HEK293 (cell line): ENCODE data around the gene NHERF2.

ENCODE experiments used
- CTCF ChIA-PET: fragments of 350-600 bp; formaldehyde crosslinking; extraction: SDS; loops from one replicate; lab custom pipeline; 2021; ENCODE audit warnings: antibody characterized with exemption; lab: Yijun Ruan, JAX
- POLR2A ChIA-PET: fragments of 300-600 bp; formaldehyde crosslinking; extraction: SDS; loops from one replicate; lab custom pipeline; 2020; ENCODE audit warnings: antibody characterized with exemption, inconsistent platforms; lab: Yijun Ruan, JAX
- H3K27ac ChIP-seq: fragments of 200-500 bp; sonication (Bioruptor generic); 2 replicates; pipeline ENCODE4 v1.5.1; 2014; ENCODE audit warnings: low read depth, low read length, control low read depth, inconsistent platforms; ENCODE audit errors: extremely low read depth
- H3K36me3 ChIP-seq, 2 experiments: fragments of 200-500 bp in 1 of 2; sonication (Bioruptor generic) in 1 of 2; 1 replicate in 1 of 2; 2 replicates in 1 of 2; pipeline ENCODE4 v1.5.1; 2014 to 2017; ENCODE audit warnings: inconsistent platforms in 2 of 2, low read length in 2 of 2; ENCODE audit not compliant: control insufficient read depth in 2 of 2, insufficient read depth in 1 of 2
- H3K4me1 ChIP-seq: fragments of 200-500 bp; sonication (Bioruptor generic); 2 replicates; pipeline ENCODE4 v1.5.1; 2014; ENCODE audit warnings: mild to moderate bottlenecking, low read length, inconsistent platforms; ENCODE audit not compliant: control insufficient read depth, insufficient read depth
- H3K4me3 ChIP-seq: 2 replicates; pipeline ENCODE4 v1.5.1; 2011; ENCODE audit warnings: low read depth, mild to moderate bottlenecking, control low read depth, low read length, moderate library complexity
- H3K9me3 ChIP-seq: fragments of 200-500 bp; sonication (Bioruptor generic); 2 replicates; pipeline ENCODE4 v1.5.1; 2014; ENCODE audit warnings: low read depth, low read length, inconsistent platforms; ENCODE audit not compliant: control insufficient read depth, insufficient read depth
- BCL11B ChIP-seq: fragments of 450-650 bp; formaldehyde crosslinking; IDR thresholded peaks from 2 replicates; pipeline ENCODE4 v1.5.1; 2016; ENCODE audit warnings: low read depth, missing biosample characterization, missing genetic modification characterization
- EGR2 ChIP-seq: fragments of 450-650 bp; formaldehyde crosslinking; IDR thresholded peaks from 2 replicates; pipeline ENCODE4 v1.5.1; 2016; ENCODE audit warnings: low read depth, missing biosample characterization, missing genetic modification characterization
- GLI2 ChIP-seq: fragments of 450-650 bp; formaldehyde crosslinking; IDR thresholded peaks from 2 replicates; pipeline ENCODE4; 2017; ENCODE audit warnings: missing biosample characterization, missing genetic modification characterization, low read depth, borderline replicate concordance
- GLIS1 ChIP-seq: fragments of 450-650 bp; formaldehyde crosslinking; IDR thresholded peaks from 2 replicates; pipeline ENCODE4 v1.5.1; 2016; ENCODE audit warnings: missing biosample characterization, missing genetic modification characterization
- GLIS2 ChIP-seq: fragments of 450-650 bp; formaldehyde crosslinking; IDR thresholded peaks from 2 replicates; pipeline ENCODE4 v1.5.1; 2016; ENCODE audit warnings: missing biosample characterization, missing genetic modification characterization
- IKZF3 ChIP-seq: fragments of 450-650 bp; IDR thresholded peaks from 2 replicates; pipeline ENCODE4 v1.5.0; 2018; ENCODE audit warnings: missing biosample characterization, mild to moderate bottlenecking, missing genetic modification characterization, moderate library complexity
- KLF1 ChIP-seq: fragments of 450-650 bp; formaldehyde crosslinking; IDR thresholded peaks from 2 replicates; pipeline ENCODE4 v1.5.1; 2016; ENCODE audit warnings: missing biosample characterization, missing genetic modification characterization
- SCRT1 ChIP-seq: fragments of 450-650 bp; formaldehyde crosslinking; IDR thresholded peaks from 2 replicates; pipeline ENCODE4 v1.5.1; 2016; ENCODE audit warnings: missing biosample characterization, missing genetic modification characterization, borderline replicate concordance
- SP7 ChIP-seq: fragments of 450-650 bp; formaldehyde crosslinking; IDR thresholded peaks from 2 replicates; pipeline ENCODE4 v1.5.1; 2016; ENCODE audit warnings: missing biosample characterization, missing genetic modification characterization
- YY1 ChIP-seq: fragments of 450-650 bp; formaldehyde crosslinking; IDR thresholded peaks from 2 replicates; pipeline ENCODE4 v1.5.1; 2018; ENCODE audit warnings: missing biosample characterization, missing genetic modification characterization
- YY2 ChIP-seq: fragments of 450-650 bp; formaldehyde crosslinking; IDR thresholded peaks from 2 replicates; pipeline ENCODE4 v1.5.1; 2016; ENCODE audit warnings: missing biosample characterization, missing genetic modification characterization
- ZFHX2 ChIP-seq: fragments of 450-650 bp; formaldehyde crosslinking; conservative IDR thresholded peaks from 2 replicates; pipeline ENCODE4 v1.5.1; 2016; ENCODE audit warnings: missing biosample characterization, missing genetic modification characterization
- ZNF112 ChIP-seq: fragments of 450-650 bp; formaldehyde crosslinking; IDR thresholded peaks from 2 replicates; pipeline ENCODE4 v1.5.0; 2017; ENCODE audit warnings: missing biosample characterization, missing genetic modification characterization
- ZNF114 ChIP-seq: fragments of 450-650 bp; formaldehyde crosslinking; IDR thresholded peaks from 2 replicates; pipeline ENCODE4 v1.5.0; 2017; ENCODE audit warnings: missing biosample characterization, missing genetic modification characterization
- ZNF138 ChIP-seq: fragments of 450-650 bp; formaldehyde crosslinking; IDR thresholded peaks from 2 replicates; pipeline ENCODE4 v1.5.1; 2016; ENCODE audit warnings: missing biosample characterization, missing genetic modification characterization, borderline replicate concordance
- ZNF16 ChIP-seq: fragments of 450-650 bp; formaldehyde crosslinking; IDR thresholded peaks from 2 replicates; pipeline ENCODE4 v1.5.1; 2016; ENCODE audit warnings: low read depth, missing biosample characterization, missing genetic modification characterization
- ZNF2 ChIP-seq: fragments of 450-650 bp; formaldehyde crosslinking; IDR thresholded peaks from 2 replicates; pipeline ENCODE4 v1.5.1; 2016; ENCODE audit warnings: missing biosample characterization, missing genetic modification characterization
- ZNF341 ChIP-seq: fragments of 450-650 bp; formaldehyde crosslinking; IDR thresholded peaks from 2 replicates; pipeline ENCODE4; 2016; ENCODE audit warnings: low read depth, missing biosample characterization, missing genetic modification characterization
- ZNF391 ChIP-seq: fragments of 450-650 bp; formaldehyde crosslinking; IDR thresholded peaks from 2 replicates; pipeline ENCODE4 v1.5.1; 2016; ENCODE audit warnings: low read depth, missing biosample characterization, missing genetic modification characterization, borderline replicate concordance
- ZNF433 ChIP-seq: fragments of 450-650 bp; formaldehyde crosslinking; IDR thresholded peaks from 2 replicates; pipeline ENCODE4 v1.5.1; 2016; ENCODE audit warnings: missing biosample characterization, missing genetic modification characterization, low read depth
- ZNF530 ChIP-seq: fragments of 450-650 bp; formaldehyde crosslinking; IDR thresholded peaks from 2 replicates; pipeline ENCODE4 v1.5.1; 2016; ENCODE audit warnings: low read depth, missing biosample characterization, missing genetic modification characterization
- ZNF654 ChIP-seq: fragments of 450-650 bp; formaldehyde crosslinking; IDR thresholded peaks from 2 replicates; pipeline ENCODE4 v1.5.1; 2016; ENCODE audit warnings: low read depth, missing biosample characterization, missing genetic modification characterization
- ZNF776 ChIP-seq: fragments of 450-650 bp; formaldehyde crosslinking; IDR thresholded peaks from 2 replicates; pipeline ENCODE4 v1.5.0; 2017; ENCODE audit warnings: missing biosample characterization, missing genetic modification characterization, borderline replicate concordance
- TF ChIP-seq, protein P1 (sequence below): fragments of 450-650 bp; formaldehyde crosslinking; IDR thresholded peaks from 2 replicates; pipeline ENCODE4 v1.5.1; 2016; ENCODE audit warnings: missing biosample characterization, missing genetic modification characterization
- TF ChIP-seq, protein P2 (sequence below): fragments of 450-650 bp; formaldehyde crosslinking; IDR thresholded peaks from 2 replicates; pipeline ENCODE4 v1.5.1; 2016; ENCODE audit warnings: missing biosample characterization, missing genetic modification characterization
- TF ChIP-seq, protein P3 (sequence below): fragments of 450-650 bp; formaldehyde crosslinking; conservative IDR thresholded peaks from 2 replicates; pipeline ENCODE4 v1.5.1; 2016; ENCODE audit warnings: low read depth, missing biosample characterization, missing genetic modification characterization
- TF ChIP-seq, protein P4 (sequence below): fragments of 450-650 bp; formaldehyde crosslinking; IDR thresholded peaks from 2 replicates; pipeline ENCODE4 v1.5.1; 2016; ENCODE audit warnings: missing biosample characterization, missing genetic modification characterization

NHERF2 gene

DNA sequence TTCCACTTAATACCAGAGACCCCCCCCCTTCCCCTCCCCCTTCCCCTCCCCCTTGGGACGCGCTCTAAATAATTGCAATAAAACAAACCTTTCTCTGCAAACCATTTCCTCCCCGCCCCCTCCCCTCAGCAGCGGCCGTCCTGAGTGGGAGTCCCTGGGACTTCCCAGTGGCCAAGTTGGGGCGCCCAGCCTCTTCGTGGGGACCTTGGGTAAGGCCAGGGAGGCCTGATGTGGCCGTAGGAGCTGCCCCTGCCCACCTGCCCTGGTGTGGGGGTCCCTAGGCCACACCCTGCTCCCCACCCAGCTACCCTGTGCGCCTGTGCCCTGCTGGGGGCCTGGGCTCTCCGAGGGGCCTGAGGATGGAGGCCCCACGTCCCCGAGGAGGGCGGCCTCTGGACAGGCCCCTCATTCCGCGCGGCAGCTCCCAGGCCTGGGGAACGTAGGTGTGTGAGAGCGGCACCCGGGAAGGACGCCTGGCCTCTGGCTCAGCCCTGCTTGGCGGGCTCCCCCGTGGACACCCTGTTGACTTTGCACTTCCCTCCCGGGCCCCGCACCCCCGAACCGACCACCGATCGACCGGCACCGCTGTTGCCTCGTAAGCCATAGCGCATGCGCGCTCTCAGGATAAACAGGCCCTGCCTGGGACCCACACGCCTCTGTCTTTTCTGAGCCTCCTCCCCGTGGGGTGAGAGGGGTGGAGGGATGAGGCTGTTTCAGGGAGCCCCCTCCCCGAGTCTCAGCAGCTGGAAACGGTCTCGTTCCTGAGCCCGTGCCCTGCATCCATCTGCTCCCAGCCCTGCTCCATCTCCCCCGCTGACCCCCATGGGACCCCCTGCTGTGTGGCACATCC, 11.9 kb downstream of the NHERF2 start (continued):
- TF ChIP-seq SP7 (tag by site-specific recombination) (no peak), ZNF341 (tag by site-specific recombination) (peak; percentile 77)

DNA sequence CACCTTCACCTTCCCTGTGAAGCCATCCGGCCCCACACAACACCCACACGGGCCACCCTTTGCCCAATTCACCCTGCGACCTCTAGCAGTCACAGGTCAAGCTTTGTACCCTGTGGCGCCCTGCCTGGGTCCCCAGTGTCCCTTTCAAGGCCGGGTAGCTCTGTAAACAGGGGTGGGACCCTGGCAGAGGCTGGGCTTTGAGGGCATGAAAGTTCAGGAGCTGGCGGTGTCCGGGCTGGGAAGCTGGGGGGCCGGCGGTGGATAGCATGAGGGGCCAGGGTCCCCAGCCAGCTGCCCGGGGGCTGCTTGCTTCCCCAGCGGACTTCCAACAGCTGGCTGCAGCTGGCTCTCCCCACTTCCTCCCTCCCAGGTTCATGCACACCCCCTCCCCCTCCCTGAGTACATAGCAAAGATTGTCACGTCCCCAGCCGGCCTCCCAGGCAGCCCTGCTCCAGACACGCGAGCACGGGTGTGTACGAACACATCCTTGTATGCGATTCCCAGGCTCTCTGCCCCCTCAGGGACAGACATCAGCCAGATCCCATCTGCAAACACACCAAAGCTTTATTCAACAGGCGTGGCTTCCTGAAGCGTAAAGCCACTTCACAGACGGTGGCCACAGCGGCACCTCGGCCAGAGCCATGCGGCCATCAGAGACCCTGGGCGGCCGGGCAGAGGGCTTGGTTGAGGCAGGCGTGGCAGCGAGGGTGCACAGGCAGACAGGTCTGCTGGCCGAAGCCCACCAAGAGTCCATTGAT, 12.8 kb downstream of the NHERF2 start:
- H3K27ac ChIP-seq: no peak overlapping the region
- H3K36me3 ChIP-seq: peaks cover 0 to 20% of the 10 kb centered on the region in 2 experiments; a peak in 2 of 3 replicates
- peaks cover 4% of the 10 kb centered on the region; the same call in 1 of the 2 replicates for H3K4me1 ChIP-seq
- no peaks in the 10 kb centered on the region for H3K9me3 ChIP-seq
- CTCF ChIA-PET: no interaction called here
- POLR2A ChIA-PET: interaction anchor here (1.3 to 2.4 kb wide), 2 partner anchors 12 to 116 kb away, joined by 6 read pairs; partner anchors contain the start of gene TRAF7
- no peak overlapping the region for H3K4me3 ChIP-seq
- TF ChIP-seq ZNF530 (no peak), ZNF112 (tag by site-specific recombination) (no peak), GLIS1 (tag by site-specific recombination) (0 out of 2 replicates have a peak, but pooled peaks have one; percentile 28), ZNF114 (tag by site-specific recombination) (no peak), SCRT1 (no peak), EGR2 (tag by site-specific recombination) (no peak), ZNF138 (no peak), GLI2 (tag by site-specific recombination) (no peak), ZNF433 (tag by site-specific recombination) (no peak), ZNF341 (tag by site-specific recombination) (0 out of 2 replicates have a peak, but pooled peaks have one; percentile 18), ZNF2 (tag by site-specific recombination) (no peak), YY1 (tag by site-specific recombination) (no peak), GLIS2 (no peak), ZNF391 (no peak), KLF1 (no peak), ZNF654 (tag by site-specific recombination) (no peak), YY2 (tag by site-specific recombination) (no peak), BCL11B (peak; percentile 57), IKZF3 (tag by site-specific recombination) (no peak), ZNF16 (tag by site-specific recombination) (no peak), ZFHX2 (tag by site-specific recombination) (peak; percentile 41), ZNF776 (tag by site-specific recombination) (no peak)
- TF ChIP-seq, protein P1, sequence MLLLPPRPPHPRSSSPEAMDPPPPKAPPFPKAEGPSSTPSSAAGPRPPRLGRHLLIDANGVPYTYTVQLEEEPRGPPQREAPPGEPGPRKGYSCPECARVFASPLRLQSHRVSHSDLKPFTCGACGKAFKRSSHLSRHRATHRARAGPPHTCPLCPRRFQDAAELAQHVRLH: no peak
- TF ChIP-seq, protein P2, sequence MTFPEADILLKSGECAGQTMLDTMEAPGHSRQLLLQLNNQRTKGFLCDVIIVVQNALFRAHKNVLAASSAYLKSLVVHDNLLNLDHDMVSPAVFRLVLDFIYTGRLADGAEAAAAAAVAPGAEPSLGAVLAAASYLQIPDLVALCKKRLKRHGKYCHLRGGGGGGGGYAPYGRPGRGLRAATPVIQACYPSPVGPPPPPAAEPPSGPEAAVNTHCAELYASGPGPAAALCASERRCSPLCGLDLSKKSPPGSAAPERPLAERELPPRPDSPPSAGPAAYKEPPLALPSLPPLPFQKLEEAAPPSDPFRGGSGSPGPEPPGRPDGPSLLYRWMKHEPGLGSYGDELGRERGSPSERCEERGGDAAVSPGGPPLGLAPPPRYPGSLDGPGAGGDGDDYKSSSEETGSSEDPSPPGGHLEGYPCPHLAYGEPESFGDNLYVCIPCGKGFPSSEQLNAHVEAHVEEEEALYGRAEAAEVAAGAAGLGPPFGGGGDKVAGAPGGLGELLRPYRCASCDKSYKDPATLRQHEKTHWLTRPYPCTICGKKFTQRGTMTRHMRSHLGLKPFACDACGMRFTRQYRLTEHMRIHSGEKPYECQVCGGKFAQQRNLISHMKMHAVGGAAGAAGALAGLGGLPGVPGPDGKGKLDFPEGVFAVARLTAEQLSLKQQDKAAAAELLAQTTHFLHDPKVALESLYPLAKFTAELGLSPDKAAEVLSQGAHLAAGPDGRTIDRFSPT: peak; percentile 29; the same call in 1 of the 2 replicates
- TF ChIP-seq, protein P3, sequence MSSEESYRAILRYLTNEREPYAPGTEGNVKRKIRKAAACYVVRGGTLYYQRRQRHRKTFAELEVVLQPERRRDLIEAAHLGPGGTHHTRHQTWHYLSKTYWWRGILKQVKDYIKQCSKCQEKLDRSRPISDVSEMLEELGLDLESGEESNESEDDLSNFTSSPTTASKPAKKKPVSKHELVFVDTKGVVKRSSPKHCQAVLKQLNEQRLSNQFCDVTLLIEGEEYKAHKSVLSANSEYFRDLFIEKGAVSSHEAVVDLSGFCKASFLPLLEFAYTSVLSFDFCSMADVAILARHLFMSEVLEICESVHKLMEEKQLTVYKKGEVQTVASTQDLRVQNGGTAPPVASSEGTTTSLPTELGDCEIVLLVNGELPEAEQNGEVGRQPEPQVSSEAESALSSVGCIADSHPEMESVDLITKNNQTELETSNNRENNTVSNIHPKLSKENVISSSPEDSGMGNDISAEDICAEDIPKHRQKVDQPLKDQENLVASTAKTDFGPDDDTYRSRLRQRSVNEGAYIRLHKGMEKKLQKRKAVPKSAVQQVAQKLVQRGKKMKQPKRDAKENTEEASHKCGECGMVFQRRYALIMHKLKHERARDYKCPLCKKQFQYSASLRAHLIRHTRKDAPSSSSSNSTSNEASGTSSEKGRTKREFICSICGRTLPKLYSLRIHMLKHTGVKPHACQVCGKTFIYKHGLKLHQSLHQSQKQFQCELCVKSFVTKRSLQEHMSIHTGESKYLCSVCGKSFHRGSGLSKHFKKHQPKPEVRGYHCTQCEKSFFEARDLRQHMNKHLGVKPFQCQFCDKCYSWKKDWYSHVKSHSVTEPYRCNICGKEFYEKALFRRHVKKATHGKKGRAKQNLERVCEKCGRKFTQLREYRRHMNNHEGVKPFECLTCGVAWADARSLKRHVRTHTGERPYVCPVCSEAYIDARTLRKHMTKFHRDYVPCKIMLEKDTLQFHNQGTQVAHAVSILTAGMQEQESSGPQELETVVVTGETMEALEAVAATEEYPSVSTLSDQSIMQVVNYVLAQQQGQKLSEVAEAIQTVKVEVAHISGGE (tag by site-specific recombination): no peak
- TF ChIP-seq, protein P4, sequence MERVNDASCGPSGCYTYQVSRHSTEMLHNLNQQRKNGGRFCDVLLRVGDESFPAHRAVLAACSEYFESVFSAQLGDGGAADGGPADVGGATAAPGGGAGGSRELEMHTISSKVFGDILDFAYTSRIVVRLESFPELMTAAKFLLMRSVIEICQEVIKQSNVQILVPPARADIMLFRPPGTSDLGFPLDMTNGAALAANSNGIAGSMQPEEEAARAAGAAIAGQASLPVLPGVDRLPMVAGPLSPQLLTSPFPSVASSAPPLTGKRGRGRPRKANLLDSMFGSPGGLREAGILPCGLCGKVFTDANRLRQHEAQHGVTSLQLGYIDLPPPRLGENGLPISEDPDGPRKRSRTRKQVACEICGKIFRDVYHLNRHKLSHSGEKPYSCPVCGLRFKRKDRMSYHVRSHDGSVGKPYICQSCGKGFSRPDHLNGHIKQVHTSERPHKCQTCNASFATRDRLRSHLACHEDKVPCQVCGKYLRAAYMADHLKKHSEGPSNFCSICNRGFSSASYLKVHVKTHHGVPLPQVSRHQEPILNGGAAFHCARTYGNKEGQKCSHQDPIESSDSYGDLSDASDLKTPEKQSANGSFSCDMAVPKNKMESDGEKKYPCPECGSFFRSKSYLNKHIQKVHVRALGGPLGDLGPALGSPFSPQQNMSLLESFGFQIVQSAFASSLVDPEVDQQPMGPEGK (tag by site-specific recombination): 0 out of 2 replicates have a peak, but pooled peaks have one; percentile 33
